Cardiac septum (tissue), 1 donor: ENCODE results near the gene KNDC1. TPM values are rescaled to one million over a fixed set of nuclear protein-coding genes. Genes with fewer than 3 reads are reported as not detected.

Source experiments
- DNase-seq: peaks from one replicate; pipeline ENCODE4 v3.0.0-alpha.2; 2020; ENCODE audit warnings: low spot score
- intact Hi-C: fragments of 100-400 bp; cut with DNase I; formaldehyde crosslinking; loops from one replicate; pipeline ENCODE4 v1.14.0; 2022
- total RNA-seq: library from RNA; stranded (reverse); fragmentation: NEBNext Ultra II Directional; extraction: Animal tissue kit (Norgen Biotek cat#: 25700); gene quantifications from one replicate; pipeline ENCODE4 v1.2.1, GENCODE V29; 2021
- donor health status: DM: no; HTN: no; CAD: no.

Gene KNDC1
- total RNA-seq, 1 donor from 2014 or later: 0.05 TPM

GRCh38 chr10:133123746-133124356 is 36.2 kb upstream of the KNDC1 start:
- intact Hi-C loops: loop anchor here (2.0 kb wide), 2 partner anchors 183 to 285 kb away; no protein-coding TSS in a partner anchor

DNA sequence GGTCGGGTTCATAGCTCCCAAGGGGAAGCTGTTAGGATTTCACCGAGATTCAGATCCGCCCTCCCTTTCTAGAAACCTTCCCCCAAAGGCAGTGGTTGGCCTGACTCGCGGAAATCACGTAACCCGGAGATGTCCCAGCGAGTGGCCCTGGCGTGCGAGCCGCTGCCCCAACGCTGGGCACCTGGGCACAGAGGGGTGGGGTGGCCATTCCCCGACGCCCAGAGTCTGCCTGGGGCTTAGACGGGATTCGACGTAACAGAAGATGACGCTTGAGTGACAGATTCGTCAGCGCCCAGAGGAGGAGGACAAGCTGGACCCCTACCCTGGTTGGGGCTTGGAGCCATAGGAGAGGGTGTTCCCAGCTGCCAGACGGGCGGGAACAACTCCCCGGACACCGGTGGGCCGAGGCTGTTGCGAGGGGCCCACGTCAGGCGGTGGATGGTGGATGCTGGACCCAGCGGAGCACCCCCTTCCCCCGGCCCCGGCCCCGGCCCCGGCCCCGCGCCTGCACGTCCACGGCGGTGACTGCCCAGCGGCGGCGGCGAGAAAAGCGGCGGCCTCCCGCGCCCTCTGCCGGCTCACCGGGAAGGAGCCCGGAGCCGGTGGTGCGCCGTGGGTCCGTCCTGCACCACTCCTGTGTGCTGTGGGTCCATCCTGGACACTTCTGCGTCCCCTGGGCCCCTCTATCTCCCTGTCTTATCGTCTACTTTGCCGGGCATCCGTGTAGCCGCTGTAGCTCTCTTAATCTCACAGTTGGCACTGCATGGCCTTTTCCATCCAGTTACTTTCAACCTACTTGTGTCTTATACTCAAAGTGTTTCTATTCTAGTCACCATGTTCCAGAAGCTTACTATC is 35.4 kb upstream of the KNDC1 start:
- intact Hi-C loops: loop anchor here (2.0 kb wide), 1 partner anchor 184 kb away; no protein-coding TSS in a partner anchor
- peak; percentile 76 for DNase-seq

More at GRCh38 chr10:133123746-133124356, 36.2 kb upstream of the KNDC1 start:
- no peak for DNase-seq

DNA sequence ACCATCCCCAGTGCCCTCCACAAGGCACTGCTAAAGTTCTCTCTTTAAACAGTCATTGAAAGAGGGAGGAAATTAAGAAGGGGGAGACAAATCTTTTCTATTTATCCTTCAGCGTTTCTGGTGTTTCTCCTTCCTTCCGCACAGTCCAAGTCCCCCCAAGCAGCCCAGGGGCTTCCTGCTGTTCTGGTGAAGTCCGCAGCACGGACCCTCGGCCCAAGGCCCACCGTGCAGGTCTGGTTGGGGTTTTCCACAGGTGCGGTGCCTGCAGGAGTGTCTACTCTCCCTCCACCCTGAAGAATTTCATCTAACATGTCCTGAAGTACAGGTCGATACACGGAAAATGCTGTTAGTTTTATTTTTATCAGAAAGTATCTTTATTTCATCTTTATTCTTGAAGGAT is 34.1 kb upstream of the KNDC1 start:
- intact Hi-C loops: loop anchor here (2.0 kb wide), 1 partner anchor 185 kb away; no protein-coding TSS in a partner anchor
- DNase-seq: peak; percentile 50

GRCh38 chr10:133126431-133127290 is 33.4 kb upstream of the KNDC1 start:
- DNase-seq: peak; percentile 69
- intact Hi-C loops: no loop called here

GRCh38 chr10:133127291-133128125 is 32.5 kb upstream of the KNDC1 start:
- intact Hi-C loops: no loop called here
- peak; percentile 12 for DNase-seq

- intact Hi-C loops: no loop called here
- peak; percentile 70 for DNase-seq
Observed at GRCh38 chr10:133128126-133129070, 31.6 kb upstream of the KNDC1 start.

DNA sequence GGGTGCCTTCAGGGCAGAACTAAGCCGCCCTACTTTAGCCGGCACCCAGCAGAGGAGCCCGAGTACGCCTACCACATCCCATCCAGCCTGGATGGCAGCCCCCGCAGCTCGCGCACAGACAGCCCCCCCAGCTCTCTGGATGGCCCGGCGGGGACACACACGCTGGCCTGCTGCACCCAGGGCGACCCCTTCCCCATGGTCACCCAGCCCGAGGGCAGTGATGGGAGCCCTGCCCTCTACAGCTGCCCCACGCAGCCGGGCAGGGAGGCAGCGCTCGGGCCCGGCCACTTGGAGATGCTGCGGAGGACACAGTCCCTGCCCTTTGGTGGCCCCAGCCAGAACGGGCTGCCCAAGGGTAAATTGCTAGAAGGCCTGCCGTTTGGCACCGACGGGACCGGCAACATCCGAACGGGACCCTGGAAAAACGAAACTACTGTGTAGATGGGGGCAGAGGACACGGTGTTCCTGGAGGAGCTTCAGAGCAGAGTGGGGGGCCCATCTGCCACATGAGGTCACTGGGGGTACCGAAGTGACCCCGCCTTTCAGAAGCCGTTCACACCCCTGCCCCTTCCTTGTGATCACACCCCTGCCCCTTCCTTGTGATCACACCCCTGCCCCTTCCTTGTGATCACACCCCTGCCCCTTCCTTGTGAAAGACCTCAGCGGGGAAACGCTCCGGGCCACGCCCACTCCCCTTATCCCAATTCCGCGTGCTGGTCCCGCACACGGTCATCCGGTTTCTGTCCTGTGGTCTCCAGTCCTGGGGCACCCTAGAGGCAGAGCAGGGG is 30.8 kb upstream of the KNDC1 start:
- intact Hi-C loops: no loop called here
- DNase-seq: peak; percentile 38

- DNase-seq: peak; percentile 49
- intact Hi-C loops: no loop called here
Observed at GRCh38 chr10:133129859-133130495, 30.0 kb upstream of the KNDC1 start.

DNA sequence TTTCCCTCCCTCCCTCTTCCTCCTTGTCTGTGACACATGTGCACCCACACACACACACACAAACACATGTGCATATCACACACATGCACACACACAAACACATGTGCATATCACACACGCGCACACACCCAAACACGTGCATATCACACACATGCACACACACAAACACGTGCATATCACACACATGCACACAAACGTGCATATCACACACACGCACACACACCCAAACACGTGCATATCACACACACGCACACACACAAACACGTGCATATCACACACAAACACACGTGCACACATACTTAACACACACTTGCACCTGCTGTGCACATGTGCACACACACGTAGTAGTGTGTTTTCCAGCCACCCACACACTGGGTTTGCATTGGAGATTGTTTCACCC is 29.4 kb upstream of the KNDC1 start:
- intact Hi-C loops: no loop called here
- peak; percentile 38 for DNase-seq

- intact Hi-C loops: no loop called here
- DNase-seq: peak; percentile 55
Observed at GRCh38 chr10:133131053-133131452, 29.0 kb upstream of the KNDC1 start.

DNA sequence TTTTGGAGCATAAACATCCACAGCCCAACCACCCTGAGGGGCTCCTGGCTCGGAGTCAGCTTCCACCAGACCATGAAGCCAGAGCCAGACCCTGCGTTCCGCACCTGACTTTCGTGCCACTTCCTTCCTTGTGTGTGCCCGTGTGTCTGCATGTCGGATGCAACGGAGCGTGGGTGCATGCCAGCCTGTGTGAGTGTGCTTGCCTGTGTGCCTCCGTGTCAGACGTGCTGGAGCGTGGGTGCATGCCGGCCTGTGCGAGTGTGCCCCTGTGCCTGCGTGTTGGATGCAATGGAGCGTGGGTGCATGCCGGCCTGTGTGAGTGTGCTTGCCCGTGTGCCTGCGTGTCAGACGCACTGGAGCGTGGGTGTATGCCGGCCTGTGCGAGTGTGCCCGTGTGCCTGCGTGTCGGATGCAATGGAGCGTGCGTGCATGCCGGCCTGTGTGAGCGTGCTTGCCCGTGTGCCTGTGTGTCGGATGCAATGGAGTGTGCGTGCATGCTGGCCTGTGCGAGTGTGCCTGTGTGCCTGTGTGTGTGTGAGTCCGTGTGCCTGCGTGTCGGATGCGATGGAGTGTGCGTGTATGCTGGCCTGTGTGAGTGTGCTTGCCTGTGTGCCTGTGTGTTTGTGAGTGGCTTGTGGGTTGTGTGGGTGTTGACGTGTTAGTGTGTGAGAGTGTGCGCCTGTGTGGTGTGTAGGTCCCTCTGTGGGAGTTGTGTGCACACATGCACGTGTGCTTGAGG is 28.1 kb upstream of the KNDC1 start:
- peak; percentile 68 for DNase-seq
- intact Hi-C loops: no loop called here

- peak; percentile 66 for DNase-seq
- intact Hi-C loops: no loop called here
Observed at GRCh38 chr10:133132473-133133291, 27.3 kb upstream of the KNDC1 start.

DNA sequence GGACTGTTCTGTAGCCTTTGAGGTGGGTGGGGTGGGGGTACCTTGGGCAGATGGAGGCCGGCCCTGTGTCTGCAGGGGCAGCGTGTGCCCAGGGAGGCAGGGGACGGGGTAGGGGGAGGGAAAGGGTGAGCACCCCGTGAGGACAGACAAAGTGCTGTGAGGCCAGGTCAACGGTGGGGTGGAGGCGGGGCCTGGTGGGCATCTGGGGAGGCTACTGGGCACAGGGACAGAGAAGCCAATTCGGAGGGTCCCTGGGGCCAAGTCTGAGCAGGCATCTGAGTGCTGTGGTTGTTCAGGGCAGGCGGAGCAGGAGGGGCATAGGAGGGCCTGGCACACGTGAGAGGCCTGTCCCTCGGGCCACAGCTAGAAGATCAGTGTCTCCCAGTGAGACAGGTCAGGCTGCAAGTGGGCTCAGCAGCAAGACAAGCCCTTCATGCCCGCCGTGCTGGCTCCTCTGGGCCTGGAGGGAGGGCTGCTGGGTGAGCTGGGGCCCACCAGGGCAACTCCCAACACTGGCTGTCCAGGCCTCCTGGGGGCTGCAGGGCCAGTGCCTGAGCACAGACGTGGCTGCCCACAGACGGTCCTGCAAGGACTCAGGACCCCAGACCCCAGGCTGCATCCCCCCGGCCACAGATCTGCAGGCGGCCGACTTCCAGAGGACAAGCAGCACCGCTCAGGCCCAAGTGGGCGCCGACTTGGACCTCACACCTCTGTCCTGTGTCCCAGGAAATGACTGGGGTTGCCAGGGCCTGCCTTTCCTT is 26.4 kb upstream of the KNDC1 start:
- intact Hi-C loops: no loop called here
- peak; percentile 68 for DNase-seq

GRCh38 chr10:133134411-133135115 is 25.5 kb upstream of the KNDC1 start:
- intact Hi-C loops: no loop called here
- DNase-seq: peak; percentile 73
